Measurements from ENCODE around the gene TBC1D24.
A peak's percentile ranks its signal among the peaks of the same experiment; 100 is the strongest.

The TBC1D24 gene

GRCh38 chr16:2508722-2509400 is 33.9 kb downstream of the TBC1D24 start:
- Mint-ChIP-seq H3K36me3 (no peaks in the 10 kb centered on the region), H3K27me3 (no peaks in the 10 kb centered on the region), H3K27ac (peak overlapping the region; percentile 88)

GRCh38 chr16:2511128-2511800 is 36.3 kb downstream of the TBC1D24 start:
- H3K4me3 Mint-ChIP-seq = no peak overlapping the region
- no peaks in the 10 kb centered on the region for H3K27me3 Mint-ChIP-seq
- ATAC-seq = no peak
- H3K36me3 Mint-ChIP-seq = peaks cover 7% of the 10 kb centered on the region
- H3K4me1 Mint-ChIP-seq = peaks cover 82% of the 10 kb centered on the region
- peak overlapping the region; percentile 87 for H3K27ac Mint-ChIP-seq
- no peaks in the 10 kb centered on the region for H3K9me3 Mint-ChIP-seq

More at GRCh38 chr16:2508722-2509400, 33.9 kb downstream of the TBC1D24 start:
- H3K4me3 Mint-ChIP-seq = no peak overlapping the region
- no peak for ATAC-seq
- H3K4me1 Mint-ChIP-seq = peaks cover 63% of the 10 kb centered on the region
- no peaks in the 10 kb centered on the region for H3K9me3 Mint-ChIP-seq

- Mint-ChIP-seq H3K36me3 (peaks cover 15% of the 10 kb centered on the region), H3K4me1 (peaks cover 84% of the 10 kb centered on the region), H3K9me3 (no peaks in the 10 kb centered on the region), H3K27me3 (no peaks in the 10 kb centered on the region), H3K4me3 (peak overlapping the region; percentile 91), H3K27ac (peak overlapping the region; percentile 87)
- no peak for ATAC-seq
Measured at GRCh38 chr16:2511996-2512734, 37.2 kb downstream of the TBC1D24 start.

GRCh38 chr16:2512735-2513404 is 37.9 kb downstream of the TBC1D24 start:
- peaks cover 15% of the 10 kb centered on the region for H3K36me3 Mint-ChIP-seq
- H3K27ac Mint-ChIP-seq = peak overlapping the region; percentile 87
- no peak for ATAC-seq
- peaks cover 84% of the 10 kb centered on the region for H3K4me1 Mint-ChIP-seq
- H3K27me3 Mint-ChIP-seq = no peaks in the 10 kb centered on the region
- H3K4me3 Mint-ChIP-seq = peak overlapping the region; percentile 91
- H3K9me3 Mint-ChIP-seq = no peaks in the 10 kb centered on the region

GRCh38 chr16:2513405-2514332 is 38.7 kb downstream of the TBC1D24 start, which contains the start of gene ATP6V0C:
Gene ATP6V0C, plus strand, starts transcription at chr16:2513952. Its CDS starts 152 bp downstream, at chr16:2514104.
- Mint-ChIP-seq H3K4me1 (peaks cover 84% of the 10 kb centered on the region), H3K9me3 (no peaks in the 10 kb centered on the region), H3K27me3 (no peaks in the 10 kb centered on the region), H3K27ac (peak within 1 kb of the TSS; percentile 87), H3K4me3 (peak within 1 kb of the TSS; percentile 93), H3K36me3 (peaks cover 15% of the 10 kb centered on the region)
- ATAC-seq = peak; percentile 92

- Mint-ChIP-seq H3K36me3 (peaks cover 22% of the 10 kb centered on the region), H3K27ac (peak overlapping the region; percentile 87), H3K4me3 (peak overlapping the region; percentile 93), H3K9me3 (no peaks in the 10 kb centered on the region), H3K27me3 (no peaks in the 10 kb centered on the region), H3K4me1 (peaks cover 88% of the 10 kb centered on the region)
- ATAC-seq = peak; percentile 17
Measured at GRCh38 chr16:2514333-2515179, 39.6 kb downstream of the TBC1D24 start.

GRCh38 chr16:2515180-2515851 is 40.4 kb downstream of the TBC1D24 start:
- Mint-ChIP-seq H3K27me3 (no peaks in the 10 kb centered on the region), H3K4me1 (peaks cover 86% of the 10 kb centered on the region), H3K9me3 (no peaks in the 10 kb centered on the region), H3K36me3 (peaks cover 28% of the 10 kb centered on the region), H3K27ac (peak overlapping the region; percentile 87), H3K4me3 (peak overlapping the region; percentile 93)
- ATAC-seq = no peak

GRCh38 chr16:2516391-2517240 is 41.7 kb downstream of the TBC1D24 start:
- Mint-ChIP-seq H3K36me3 (peaks cover 28% of the 10 kb centered on the region), H3K27me3 (no peaks in the 10 kb centered on the region), H3K4me1 (peaks cover 83% of the 10 kb centered on the region), H3K9me3 (no peaks in the 10 kb centered on the region), H3K27ac (peak overlapping the region; percentile 87), H3K4me3 (peak overlapping the region; percentile 93)
- no peak for ATAC-seq

GRCh38 chr16:2517954-2518605 is 43.2 kb downstream of the TBC1D24 start:
- Mint-ChIP-seq H3K36me3 (peaks cover 28% of the 10 kb centered on the region), H3K4me1 (peaks cover 70% of the 10 kb centered on the region)

GRCh38 chr16:2518823-2519710 is 44.1 kb downstream of the TBC1D24 start:
- Mint-ChIP-seq H3K36me3 (peaks cover 38% of the 10 kb centered on the region), H3K4me3 (peak overlapping the region; percentile 75), H3K4me1 (peaks cover 76% of the 10 kb centered on the region), H3K9me3 (no peaks in the 10 kb centered on the region), H3K27me3 (no peaks in the 10 kb centered on the region), H3K27ac (peak overlapping the region; percentile 86)
- ATAC-seq = no peak

More at GRCh38 chr16:2517954-2518605, 43.2 kb downstream of the TBC1D24 start:
- Mint-ChIP-seq H3K4me3 (no peak overlapping the region), H3K27ac (peak overlapping the region; percentile 87), H3K9me3 (no peaks in the 10 kb centered on the region), H3K27me3 (no peaks in the 10 kb centered on the region)
- no peak for ATAC-seq

- Mint-ChIP-seq H3K27me3 (no peaks in the 10 kb centered on the region), H3K4me3 (peak overlapping the region; percentile 75), H3K9me3 (no peaks in the 10 kb centered on the region), H3K27ac (peak overlapping the region; percentile 86), H3K4me1 (peaks cover 78% of the 10 kb centered on the region), H3K36me3 (peaks cover 44% of the 10 kb centered on the region)
- ATAC-seq = peak; percentile 9
Measured at GRCh38 chr16:2519711-2520080, 44.8 kb downstream of the TBC1D24 start.

Data from stimulated activated memory B cell treated with anti-CD40 and anti-IgM and Interleukin-4, amounts not matched to agents 10 μg/mL and 1 μg/mL and 100 μg/mL, for 72 hours (primary cell).